ENCODE results near the gene CLMN. TPM values are rescaled to one million over a fixed set of nuclear protein-coding genes. Genes with fewer than 3 reads are reported as not detected.

The CLMN gene
- total and polyA plus RNA-seq, 2 donors (not counting 3 experiments of a cell fraction or from before 2014, with no cell fraction given) = 0.72 to 9.6 TPM

DNA sequence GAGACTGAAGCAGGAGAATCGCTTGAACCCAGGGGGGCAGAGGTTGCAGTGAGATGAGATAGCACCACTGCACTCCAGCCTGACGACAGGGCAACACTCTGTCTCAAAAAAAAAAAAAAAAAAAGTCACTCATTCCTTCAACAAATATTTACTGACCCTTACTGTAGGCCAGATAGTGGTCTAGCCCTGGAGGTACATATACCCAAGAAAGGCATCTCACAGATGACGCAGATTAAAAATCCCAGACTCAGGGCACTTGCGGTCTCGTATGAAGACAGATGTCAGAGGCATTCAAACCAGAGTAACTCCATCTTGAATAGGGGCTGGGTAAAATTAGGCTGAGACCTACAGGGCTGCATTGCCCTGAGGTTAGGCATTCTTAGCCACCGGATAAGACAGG is 44.8 kb downstream of the CLMN start:
- Histone ChIP-seq H3K4me3 (replicated peaks in 1 of 3; ENCODE audit: insufficient read depth in 1 of 3, low read depth in 1 of 3, low read length in 3 of 3) (no peak overlapping the region), H3K79me2 (ENCODE audit: control insufficient read depth, insufficient read depth, low read length) (no peaks in the 10 kb centered on the region), H3K27ac (ENCODE audit: insufficient read depth, low read depth, low read length) (no peak overlapping the region), H3K4me2 (ENCODE audit: insufficient read depth, low read length) (no peak overlapping the region), H3K9me1 (replicated peaks; ENCODE audit: control insufficient read depth, extremely low read depth, insufficient read depth, low read length) (no peaks in the 10 kb centered on the region), H3K4me1 (ENCODE audit: control insufficient read depth, extremely low read depth, insufficient read depth, low read length) (no peaks in the 10 kb centered on the region), H3K9ac (replicated peaks; ENCODE audit: extremely low read depth, insufficient read depth, low read length) (no peak overlapping the region), H3K36me3 (ENCODE audit: control insufficient read depth in 2 of 2, extremely low read depth in 1 of 2, insufficient read depth in 2 of 2, low read length in 2 of 2) (no peaks in the 10 kb centered on the region), H2AFZ (ENCODE audit: low read depth, low read length) (no peak overlapping the region), H3K9me3 (replicated peaks; ENCODE audit: control insufficient read depth, insufficient read depth, low read length) (no peaks in the 10 kb centered on the region), H3K27me3 (ENCODE audit: control insufficient read depth in 2 of 2, insufficient read depth in 2 of 2, low read length in 2 of 2) (no peaks in the 10 kb centered on the region), H4K20me1 (replicated peaks; ENCODE audit: control insufficient read depth, extremely low read depth, insufficient read depth, low read length) (no peaks in the 10 kb centered on the region)
- FAIRE-seq (no peak), DNase-seq (ENCODE audit: low read depth, low spot score) (no peak)
- ChIA-PET CTCF (no interaction called here), POLR2A (no interaction called here)
- intact Hi-C loops (cut with micrococcal nuclease) (no loop called here), dilution Hi-C loops (cut with MboI; ENCODE audit: extremely low pct_ligation_motif_present, low sequenced_read_pairs) (no loop called here)
- TF ChIP-seq GATA2 (IDR thresholded peaks at IDR 0.05; ENCODE audit: insufficient read depth, insufficient read length, low read depth, low read length) = no peak
- TF ChIP-seq, protein P1, sequence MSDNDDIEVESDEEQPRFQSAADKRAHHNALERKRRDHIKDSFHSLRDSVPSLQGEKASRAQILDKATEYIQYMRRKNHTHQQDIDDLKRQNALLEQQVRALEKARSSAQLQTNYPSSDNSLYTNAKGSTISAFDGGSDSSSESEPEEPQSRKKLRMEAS (IDR thresholded peaks at IDR 0.05; ENCODE audit: insufficient read depth, insufficient read length) = no peak
- BruUV-seq (replicated peaks) = no TSS peak

DNA sequence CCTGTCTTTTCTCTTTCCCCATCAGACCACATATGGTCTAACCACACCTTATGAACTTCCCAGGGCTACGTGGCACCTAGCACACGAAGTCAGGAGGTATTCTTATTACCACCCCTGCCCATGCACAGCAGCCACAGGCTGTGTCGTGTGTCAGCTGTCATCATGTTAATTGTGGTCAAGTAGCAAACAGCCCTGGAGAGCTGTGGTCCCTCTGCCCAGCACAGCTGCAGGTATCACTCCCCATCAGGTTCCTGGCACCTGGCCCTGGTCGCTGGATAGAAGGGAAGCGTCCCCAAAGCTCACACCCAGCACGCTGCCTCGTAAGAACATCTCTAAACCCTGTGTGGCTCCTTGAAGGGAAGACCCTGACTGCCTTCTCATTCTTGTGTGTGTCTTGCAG is 45.4 kb downstream of the CLMN start:
- Histone ChIP-seq H3K4me2 (ENCODE audit: insufficient read depth, low read length) (no peak overlapping the region), H3K4me3 (replicated peaks in 1 of 3; ENCODE audit: insufficient read depth in 1 of 3, low read depth in 1 of 3, low read length in 3 of 3) (no peak overlapping the region), H2AFZ (ENCODE audit: low read depth, low read length) (no peak overlapping the region), H3K9me3 (replicated peaks; ENCODE audit: control insufficient read depth, insufficient read depth, low read length) (no peaks in the 10 kb centered on the region), H3K9me1 (replicated peaks; ENCODE audit: control insufficient read depth, extremely low read depth, insufficient read depth, low read length) (no peaks in the 10 kb centered on the region), H3K9ac (replicated peaks; ENCODE audit: extremely low read depth, insufficient read depth, low read length) (no peak overlapping the region), H3K79me2 (ENCODE audit: control insufficient read depth, insufficient read depth, low read length) (no peaks in the 10 kb centered on the region), H4K20me1 (replicated peaks; ENCODE audit: control insufficient read depth, extremely low read depth, insufficient read depth, low read length) (no peaks in the 10 kb centered on the region), H3K4me1 (ENCODE audit: control insufficient read depth, extremely low read depth, insufficient read depth, low read length) (no peaks in the 10 kb centered on the region), H3K36me3 (ENCODE audit: control insufficient read depth in 2 of 2, extremely low read depth in 1 of 2, insufficient read depth in 2 of 2, low read length in 2 of 2) (no peaks in the 10 kb centered on the region), H3K27me3 (ENCODE audit: control insufficient read depth in 2 of 2, insufficient read depth in 2 of 2, low read length in 2 of 2) (no peaks in the 10 kb centered on the region), H3K27ac (ENCODE audit: insufficient read depth, low read depth, low read length) (no peak overlapping the region)
- POLR2A ChIA-PET = interaction anchor here (0.6 kb wide), 1 partner anchor 10 kb away, joined by 3 read pairs; no protein-coding TSS in a partner anchor
- dilution Hi-C loops (cut with MboI; ENCODE audit: extremely low pct_ligation_motif_present, low sequenced_read_pairs) (no loop called here), intact Hi-C loops (cut with micrococcal nuclease) (no loop called here)
- BruUV-seq (replicated peaks) = no TSS peak
- TF ChIP-seq MYC (IDR thresholded peaks at IDR 0.05; ENCODE audit: low read depth, low read length) = no peak
- TF ChIP-seq POLR2AphosphoS5 (IDR thresholded peaks at IDR 0.05; ENCODE audit: insufficient read depth, low read depth, low read length) = no peak
- no peak for TF ChIP-seq JUN (IDR thresholded peaks at IDR 0.05; ENCODE audit: borderline replicate concordance, insufficient read depth, insufficient read length, low read depth)
- no peak for TF ChIP-seq POLR2A (IDR thresholded peaks at IDR 0.05; ENCODE audit: low read depth, low read length)
- TF ChIP-seq, protein P2, sequence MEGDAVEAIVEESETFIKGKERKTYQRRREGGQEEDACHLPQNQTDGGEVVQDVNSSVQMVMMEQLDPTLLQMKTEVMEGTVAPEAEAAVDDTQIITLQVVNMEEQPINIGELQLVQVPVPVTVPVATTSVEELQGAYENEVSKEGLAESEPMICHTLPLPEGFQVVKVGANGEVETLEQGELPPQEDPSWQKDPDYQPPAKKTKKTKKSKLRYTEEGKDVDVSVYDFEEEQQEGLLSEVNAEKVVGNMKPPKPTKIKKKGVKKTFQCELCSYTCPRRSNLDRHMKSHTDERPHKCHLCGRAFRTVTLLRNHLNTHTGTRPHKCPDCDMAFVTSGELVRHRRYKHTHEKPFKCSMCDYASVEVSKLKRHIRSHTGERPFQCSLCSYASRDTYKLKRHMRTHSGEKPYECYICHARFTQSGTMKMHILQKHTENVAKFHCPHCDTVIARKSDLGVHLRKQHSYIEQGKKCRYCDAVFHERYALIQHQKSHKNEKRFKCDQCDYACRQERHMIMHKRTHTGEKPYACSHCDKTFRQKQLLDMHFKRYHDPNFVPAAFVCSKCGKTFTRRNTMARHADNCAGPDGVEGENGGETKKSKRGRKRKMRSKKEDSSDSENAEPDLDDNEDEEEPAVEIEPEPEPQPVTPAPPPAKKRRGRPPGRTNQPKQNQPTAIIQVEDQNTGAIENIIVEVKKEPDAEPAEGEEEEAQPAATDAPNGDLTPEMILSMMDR (IDR thresholded peaks at IDR 0.05; ENCODE audit: extremely low read depth in 1 of 2, insufficient read depth in 1 of 2, low read depth in 1 of 2, low read length in 2 of 2) = no peak
- no peak for TF ChIP-seq FOS (IDR thresholded peaks at IDR 0.05; ENCODE audit: borderline replicate concordance, insufficient read depth, low read length)
- TF ChIP-seq GATA2 (IDR thresholded peaks at IDR 0.05; ENCODE audit: insufficient read depth, insufficient read length, low read depth, low read length) = no peak
- TF ChIP-seq EZH2 (IDR thresholded peaks at IDR 0.05; ENCODE audit: borderline replicate concordance, low read depth, low read length, severe bottlenecking) = no peak
- TF ChIP-seq, protein P1 (IDR thresholded peaks at IDR 0.05; ENCODE audit: insufficient read depth, insufficient read length) = no peak
- DNase-seq (ENCODE audit: low read depth, low spot score) (no peak), FAIRE-seq (no peak)
- CTCF ChIA-PET = interaction anchor here (1.0 kb wide), 1 partner anchor 9 kb away, joined by 3 read pairs; no protein-coding TSS in a partner anchor
